HepG2 (cell line): ENCODE measurements around the gene MRM3.

Source experiments
- ARNT2 ChIP-seq: sonication (generic); formaldehyde crosslinking; IDR thresholded peaks from 2 replicates; pipeline ENCODE4 v1.8.0; 2022; ENCODE audit warnings: mild to moderate bottlenecking, low read depth, missing genetic modification reagents, moderate library complexity
- EZH2 ChIP-seq: conservative IDR thresholded peaks from 2 replicates; pipeline ENCODE4 v1.6.1; 2012; ENCODE audit warnings: mild to moderate bottlenecking, low read depth, low read length, moderate library complexity
- POLR2AphosphoS5 ChIP-seq: IDR thresholded peaks from 2 replicates; pipeline ENCODE4 v1.6.1; 2012; ENCODE audit warnings: low read depth, low read length
- SOX6 ChIP-seq, 2 experiments: fragments of 450-650 bp in 1 of 2; sonication (generic) in 1 of 2; formaldehyde crosslinking in 1 of 2; IDR thresholded peaks; 2 replicates each; pipeline versions ENCODE4 v1.4.0 to v1.6.1; 2017 to 2020; ENCODE audit warnings: antibody characterized with exemption in 1 of 2, mild to moderate bottlenecking in 1 of 2, missing genetic modification reagents in 1 of 2
- ZC3H4 ChIP-seq: sonication (generic); formaldehyde crosslinking; IDR thresholded peaks from 2 replicates; pipeline ENCODE4 v1.4.0; 2020; ENCODE audit warnings: missing genetic modification reagents, borderline replicate concordance
- ZFP37 ChIP-seq: sonication (generic); formaldehyde crosslinking; IDR thresholded peaks from 2 replicates; pipeline ENCODE4 v1.4.0; 2020; ENCODE audit warnings: missing genetic modification reagents, borderline replicate concordance
- ZNF792 ChIP-seq: IDR thresholded peaks from 2 replicates; pipeline ENCODE4 v1.6.1; 2016
- TF ChIP-seq, protein P1 (sequence below): sonication (generic); formaldehyde crosslinking; IDR thresholded peaks from 2 replicates; pipeline ENCODE4 v1.5.0; 2020; ENCODE audit warnings: mild to moderate bottlenecking, missing genetic modification reagents, moderate library complexity
- TF ChIP-seq, protein P2 (sequence below): sonication (generic); formaldehyde crosslinking; IDR thresholded peaks from 2 replicates; pipeline ENCODE4 v1.5.0; 2020; ENCODE audit warnings: missing genetic modification reagents
- TF ChIP-seq, protein P3 (sequence below): sonication (generic); formaldehyde crosslinking; IDR thresholded peaks from 2 replicates; pipeline ENCODE4 v1.4.0; 2020; ENCODE audit warnings: missing genetic modification reagents
- TF ChIP-seq, protein P4 (sequence below): sonication (generic); formaldehyde crosslinking; IDR thresholded peaks from 2 replicates; pipeline ENCODE4 v1.4.0; 2020; ENCODE audit warnings: mild to moderate bottlenecking, missing genetic modification reagents

DNA sequence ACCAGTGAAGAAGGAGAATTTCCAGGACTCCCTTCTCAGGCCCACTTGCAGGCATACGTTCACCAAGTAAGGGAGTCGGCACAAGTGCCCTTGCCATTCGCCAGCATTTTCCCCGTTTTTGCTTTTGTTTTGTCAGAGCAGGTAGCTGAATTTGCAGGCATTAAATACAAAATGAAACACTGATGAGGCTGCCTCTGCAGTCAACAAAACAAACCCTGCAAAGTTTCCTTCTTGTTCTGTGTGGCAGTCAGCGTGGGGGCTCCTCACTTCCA, 7.9 kb upstream of the MRM3 start:
- TF ChIP-seq, protein P1, sequence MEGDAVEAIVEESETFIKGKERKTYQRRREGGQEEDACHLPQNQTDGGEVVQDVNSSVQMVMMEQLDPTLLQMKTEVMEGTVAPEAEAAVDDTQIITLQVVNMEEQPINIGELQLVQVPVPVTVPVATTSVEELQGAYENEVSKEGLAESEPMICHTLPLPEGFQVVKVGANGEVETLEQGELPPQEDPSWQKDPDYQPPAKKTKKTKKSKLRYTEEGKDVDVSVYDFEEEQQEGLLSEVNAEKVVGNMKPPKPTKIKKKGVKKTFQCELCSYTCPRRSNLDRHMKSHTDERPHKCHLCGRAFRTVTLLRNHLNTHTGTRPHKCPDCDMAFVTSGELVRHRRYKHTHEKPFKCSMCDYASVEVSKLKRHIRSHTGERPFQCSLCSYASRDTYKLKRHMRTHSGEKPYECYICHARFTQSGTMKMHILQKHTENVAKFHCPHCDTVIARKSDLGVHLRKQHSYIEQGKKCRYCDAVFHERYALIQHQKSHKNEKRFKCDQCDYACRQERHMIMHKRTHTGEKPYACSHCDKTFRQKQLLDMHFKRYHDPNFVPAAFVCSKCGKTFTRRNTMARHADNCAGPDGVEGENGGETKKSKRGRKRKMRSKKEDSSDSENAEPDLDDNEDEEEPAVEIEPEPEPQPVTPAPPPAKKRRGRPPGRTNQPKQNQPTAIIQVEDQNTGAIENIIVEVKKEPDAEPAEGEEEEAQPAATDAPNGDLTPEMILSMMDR (CRISPR knock-in tag), result no peak
- TF ChIP-seq ARNT2 (CRISPR knock-in tag) (no peak), POLR2AphosphoS5 (no peak), ZFP37 (no peak), ZC3H4 (CRISPR knock-in tag) (no peak), ZNF792 (no peak), SOX6 (IDR thresholded peaks at IDR 0.05) (no peak), SOX6 (CRISPR knock-in tag; IDR thresholded peaks at IDR 0.05) (no peak), EZH2 (no peak)
- TF ChIP-seq, protein P2, sequence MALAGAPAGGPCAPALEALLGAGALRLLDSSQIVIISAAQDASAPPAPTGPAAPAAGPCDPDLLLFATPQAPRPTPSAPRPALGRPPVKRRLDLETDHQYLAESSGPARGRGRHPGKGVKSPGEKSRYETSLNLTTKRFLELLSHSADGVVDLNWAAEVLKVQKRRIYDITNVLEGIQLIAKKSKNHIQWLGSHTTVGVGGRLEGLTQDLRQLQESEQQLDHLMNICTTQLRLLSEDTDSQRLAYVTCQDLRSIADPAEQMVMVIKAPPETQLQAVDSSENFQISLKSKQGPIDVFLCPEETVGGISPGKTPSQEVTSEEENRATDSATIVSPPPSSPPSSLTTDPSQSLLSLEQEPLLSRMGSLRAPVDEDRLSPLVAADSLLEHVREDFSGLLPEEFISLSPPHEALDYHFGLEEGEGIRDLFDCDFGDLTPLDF, result no peak
- TF ChIP-seq, protein P3, sequence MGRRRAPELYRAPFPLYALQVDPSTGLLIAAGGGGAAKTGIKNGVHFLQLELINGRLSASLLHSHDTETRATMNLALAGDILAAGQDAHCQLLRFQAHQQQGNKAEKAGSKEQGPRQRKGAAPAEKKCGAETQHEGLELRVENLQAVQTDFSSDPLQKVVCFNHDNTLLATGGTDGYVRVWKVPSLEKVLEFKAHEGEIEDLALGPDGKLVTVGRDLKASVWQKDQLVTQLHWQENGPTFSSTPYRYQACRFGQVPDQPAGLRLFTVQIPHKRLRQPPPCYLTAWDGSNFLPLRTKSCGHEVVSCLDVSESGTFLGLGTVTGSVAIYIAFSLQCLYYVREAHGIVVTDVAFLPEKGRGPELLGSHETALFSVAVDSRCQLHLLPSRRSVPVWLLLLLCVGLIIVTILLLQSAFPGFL (CRISPR knock-in tag), result no peak
- TF ChIP-seq, protein P4, sequence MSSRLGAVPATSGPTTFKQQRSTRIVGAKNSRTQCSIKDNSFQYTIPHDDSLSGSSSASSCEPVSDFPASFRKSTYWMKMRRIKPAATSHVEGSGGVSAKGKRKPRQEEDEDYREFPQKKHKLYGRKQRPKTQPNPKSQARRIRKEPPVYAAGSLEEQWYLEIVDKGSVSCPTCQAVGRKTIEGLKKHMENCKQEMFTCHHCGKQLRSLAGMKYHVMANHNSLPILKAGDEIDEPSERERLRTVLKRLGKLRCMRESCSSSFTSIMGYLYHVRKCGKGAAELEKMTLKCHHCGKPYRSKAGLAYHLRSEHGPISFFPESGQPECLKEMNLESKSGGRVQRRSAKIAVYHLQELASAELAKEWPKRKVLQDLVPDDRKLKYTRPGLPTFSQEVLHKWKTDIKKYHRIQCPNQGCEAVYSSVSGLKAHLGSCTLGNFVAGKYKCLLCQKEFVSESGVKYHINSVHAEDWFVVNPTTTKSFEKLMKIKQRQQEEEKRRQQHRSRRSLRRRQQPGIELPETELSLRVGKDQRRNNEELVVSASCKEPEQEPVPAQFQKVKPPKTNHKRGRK (CRISPR knock-in tag), result no peak
